ENCODE measurements around the gene GSTM4.

Gene GSTM4

DNA sequence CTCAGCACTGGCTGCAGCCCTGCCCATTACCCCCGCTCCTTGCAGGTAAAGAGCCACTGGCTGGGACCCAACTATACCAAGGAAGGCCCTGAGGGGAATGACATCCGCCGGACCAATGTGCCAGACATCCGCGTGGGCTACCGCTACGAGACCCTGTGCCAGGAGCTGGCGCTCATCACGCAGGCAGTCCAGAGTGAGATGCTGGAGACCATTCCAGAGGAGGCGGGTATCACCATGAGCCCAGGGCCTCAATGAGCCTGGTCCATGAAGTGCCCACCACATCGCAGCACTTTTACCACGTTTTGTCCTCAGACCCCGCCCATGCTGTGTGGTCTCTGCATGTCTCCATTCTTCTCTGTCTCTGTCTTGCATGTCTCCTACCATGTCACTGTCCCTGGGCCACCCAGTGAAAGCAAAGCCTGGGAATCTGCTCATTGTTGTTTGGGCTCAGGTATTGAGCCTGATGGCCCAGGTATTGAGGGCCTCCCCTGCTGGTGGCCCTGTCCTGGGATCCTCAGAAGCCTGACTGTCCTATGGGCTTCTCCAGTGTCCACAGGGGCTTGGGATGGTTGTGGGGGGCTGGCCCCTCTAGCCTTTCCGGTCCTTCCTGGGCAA, 24.9 kb upstream of the GSTM4 start:
- no peak overlapping the region for H3K9ac ChIP-seq (ENCODE audit: low read depth in 1 of 2, low read length in 2 of 2)
- peaks cover 42% of the 10 kb centered on the region in 2 donors for H3K36me3 ChIP-seq (ENCODE audit: control insufficient read depth in 2 of 2, insufficient read depth in 2 of 2, low read length in 2 of 2)
- H3K4me3 ChIP-seq (ENCODE audit: low read length in 2 of 2), result no peak overlapping the region
- H3K9me3 ChIP-seq (ENCODE audit: control insufficient read depth in 2 of 2, low read length in 2 of 2), result no peaks in the 10 kb centered on the region
- H3K4me1 ChIP-seq (ENCODE audit: control insufficient read depth in 2 of 2, insufficient read depth in 2 of 2, low read length in 2 of 2), result peaks cover 8 to 10% of the 10 kb centered on the region in 2 donors
- no peaks in the 10 kb centered on the region for H3K27me3 ChIP-seq (ENCODE audit: control insufficient read depth in 2 of 2, insufficient read depth in 2 of 2, low read length in 2 of 2)
- no peak overlapping the region for H3K27ac ChIP-seq (ENCODE audit: low read depth in 2 of 2, low read length in 2 of 2)

DNA sequence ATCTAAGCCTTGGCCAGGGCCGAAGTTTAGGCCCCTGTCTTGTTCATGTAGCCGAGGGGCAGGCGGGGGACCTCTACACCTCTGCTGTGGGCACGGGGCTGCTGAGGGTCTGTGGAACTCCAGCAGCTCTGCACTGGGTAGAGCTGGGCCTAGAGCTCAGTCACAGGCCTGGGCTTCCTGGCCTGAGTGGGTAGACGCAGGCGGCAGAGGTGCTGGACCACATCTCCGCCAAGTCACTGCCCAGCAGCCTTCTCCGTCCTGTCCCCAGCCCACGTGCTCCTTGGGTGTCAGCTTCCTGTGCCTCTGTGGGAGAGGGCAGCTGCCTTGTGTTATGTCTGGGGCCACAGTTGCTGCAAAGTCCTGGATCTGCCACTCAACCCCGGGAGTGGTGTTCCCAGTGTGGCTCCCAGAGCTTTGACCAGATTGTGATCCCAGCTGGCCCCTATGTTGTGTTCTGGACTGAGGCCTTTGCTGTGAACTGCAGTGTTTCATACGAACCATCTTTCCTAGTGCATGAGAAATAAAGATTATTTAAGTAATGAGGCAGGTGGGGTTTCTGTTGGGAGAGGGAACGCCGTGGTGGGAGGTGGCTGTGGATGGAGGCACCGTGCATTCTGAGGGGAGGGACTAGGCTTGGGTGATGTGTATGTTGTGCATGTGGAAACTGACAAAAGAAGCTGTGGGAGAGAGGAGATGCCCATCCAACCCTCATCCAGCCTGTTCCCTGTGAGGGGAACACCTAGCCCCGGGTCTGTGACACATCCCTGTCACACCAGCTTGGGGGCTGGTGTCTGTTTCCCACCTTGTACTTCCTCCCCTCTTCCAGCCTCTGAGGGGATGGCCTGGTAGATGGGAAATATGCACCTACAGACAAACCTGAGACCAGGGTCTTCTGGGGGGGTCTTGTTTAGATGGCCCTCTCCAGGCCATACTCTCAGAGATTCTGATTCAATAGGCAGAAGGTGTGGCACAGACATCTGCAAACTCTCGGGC, 24.1 kb upstream of the GSTM4 start:
- Histone ChIP-seq H3K9ac (ENCODE audit: low read depth in 1 of 2, low read length in 2 of 2) (no peak overlapping the region), H3K27ac (ENCODE audit: low read depth in 2 of 2, low read length in 2 of 2) (peak overlapping the region in 1 of 2 donors; percentile 13), H3K36me3 (ENCODE audit: control insufficient read depth in 2 of 2, insufficient read depth in 2 of 2, low read length in 2 of 2) (peaks cover 40% of the 10 kb centered on the region in 2 donors), H3K27me3 (ENCODE audit: control insufficient read depth in 2 of 2, insufficient read depth in 2 of 2, low read length in 2 of 2) (no peaks in the 10 kb centered on the region), H3K9me3 (ENCODE audit: control insufficient read depth in 2 of 2, low read length in 2 of 2) (no peaks in the 10 kb centered on the region), H3K4me1 (ENCODE audit: control insufficient read depth in 2 of 2, insufficient read depth in 2 of 2, low read length in 2 of 2) (peaks cover 8 to 10% of the 10 kb centered on the region in 2 donors), H3K4me3 (ENCODE audit: low read length in 2 of 2) (no peak overlapping the region)

- peak overlapping the region; percentile 16 for H3K27ac ChIP-seq (ENCODE audit: low read depth in 2 of 2, low read length in 2 of 2)
- peaks cover 8 to 10% of the 10 kb centered on the region in 2 donors for H3K4me1 ChIP-seq (ENCODE audit: control insufficient read depth in 2 of 2, insufficient read depth in 2 of 2, low read length in 2 of 2)
- peak overlapping the region in 1 of 2 donors; percentile 10 for H3K9ac ChIP-seq (ENCODE audit: low read depth in 1 of 2, low read length in 2 of 2)
- peaks cover 30% of the 10 kb centered on the region in 2 donors for H3K36me3 ChIP-seq (ENCODE audit: control insufficient read depth in 2 of 2, insufficient read depth in 2 of 2, low read length in 2 of 2)
- H3K4me3 ChIP-seq (ENCODE audit: low read length in 2 of 2), result no peak overlapping the region
- no peaks in the 10 kb centered on the region for H3K9me3 ChIP-seq (ENCODE audit: control insufficient read depth in 2 of 2, low read length in 2 of 2)
- no peaks in the 10 kb centered on the region for H3K27me3 ChIP-seq (ENCODE audit: control insufficient read depth in 2 of 2, insufficient read depth in 2 of 2, low read length in 2 of 2)
Observed at GRCh38 chr1:109632671-109633346, 23.1 kb upstream of the GSTM4 start.

DNA sequence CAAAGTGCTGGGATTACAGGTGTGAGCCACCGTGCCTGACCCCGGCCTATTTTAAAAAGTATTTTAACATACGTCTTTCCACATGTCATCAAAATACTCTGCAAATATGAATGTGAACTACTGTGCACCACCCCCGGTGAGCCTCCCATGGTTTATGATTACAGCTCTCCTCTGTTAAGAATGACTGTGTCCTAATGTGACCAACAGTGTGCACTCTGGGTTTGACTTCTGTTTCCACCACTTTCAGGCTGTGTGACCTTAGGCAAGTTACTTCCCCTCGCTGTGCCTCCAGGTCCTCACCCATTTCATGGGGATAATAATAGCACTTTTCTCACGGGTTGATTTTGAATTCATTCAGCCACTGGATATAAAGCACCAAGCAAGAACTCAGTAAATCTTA, 21.6 kb upstream of the GSTM4 start:
- Histone ChIP-seq H3K27ac (ENCODE audit: low read depth in 2 of 2, low read length in 2 of 2) (no peak overlapping the region), H3K9ac (ENCODE audit: low read depth in 1 of 2, low read length in 2 of 2) (no peak overlapping the region), H3K27me3 (ENCODE audit: control insufficient read depth in 2 of 2, insufficient read depth in 2 of 2, low read length in 2 of 2) (no peaks in the 10 kb centered on the region), H3K4me1 (ENCODE audit: control insufficient read depth in 2 of 2, insufficient read depth in 2 of 2, low read length in 2 of 2) (peaks cover 8 to 10% of the 10 kb centered on the region in 2 donors), H3K9me3 (ENCODE audit: control insufficient read depth in 2 of 2, low read length in 2 of 2) (no peaks in the 10 kb centered on the region), H3K4me3 (ENCODE audit: low read length in 2 of 2) (no peak overlapping the region), H3K36me3 (ENCODE audit: control insufficient read depth in 2 of 2, insufficient read depth in 2 of 2, low read length in 2 of 2) (peaks cover 15 to 17% of the 10 kb centered on the region in 2 donors)

- Histone ChIP-seq H3K27me3 (ENCODE audit: control insufficient read depth in 2 of 2, insufficient read depth in 2 of 2, low read length in 2 of 2) (no peaks in the 10 kb centered on the region), H3K4me1 (ENCODE audit: control insufficient read depth in 2 of 2, insufficient read depth in 2 of 2, low read length in 2 of 2) (peaks cover 8 to 10% of the 10 kb centered on the region in 2 donors), H3K9me3 (ENCODE audit: control insufficient read depth in 2 of 2, low read length in 2 of 2) (no peaks in the 10 kb centered on the region), H3K4me3 (ENCODE audit: low read length in 2 of 2) (no peak overlapping the region), H3K36me3 (ENCODE audit: control insufficient read depth in 2 of 2, insufficient read depth in 2 of 2, low read length in 2 of 2) (peaks cover 9 to 14% of the 10 kb centered on the region in 2 donors), H3K9ac (ENCODE audit: low read depth in 1 of 2, low read length in 2 of 2) (no peak overlapping the region), H3K27ac (ENCODE audit: low read depth in 2 of 2, low read length in 2 of 2) (no peak overlapping the region)
Observed at GRCh38 chr1:109634771-109635750, 20.8 kb upstream of the GSTM4 start.

DNA sequence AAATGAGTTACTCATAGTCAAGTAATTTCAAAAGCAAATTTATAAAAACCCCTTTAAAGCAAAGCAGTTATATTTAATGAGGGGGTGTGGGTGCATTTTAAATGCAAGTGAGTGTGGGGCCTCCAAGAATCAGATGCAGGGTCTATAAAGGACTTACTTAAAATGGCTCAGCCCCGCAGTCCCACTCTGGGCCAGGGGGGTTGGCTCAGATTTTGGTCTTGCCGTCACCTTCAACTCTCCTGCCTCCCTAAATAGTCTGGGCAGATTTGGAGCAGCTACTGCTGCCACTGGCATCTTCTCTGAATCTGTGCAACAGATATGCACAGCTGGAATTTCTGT, 20.1 kb upstream of the GSTM4 start:
- peaks cover 8 to 10% of the 10 kb centered on the region in 2 donors for H3K4me1 ChIP-seq (ENCODE audit: control insufficient read depth in 2 of 2, insufficient read depth in 2 of 2, low read length in 2 of 2)
- peaks cover 5 to 11% of the 10 kb centered on the region in 2 donors for H3K36me3 ChIP-seq (ENCODE audit: control insufficient read depth in 2 of 2, insufficient read depth in 2 of 2, low read length in 2 of 2)
- no peaks in the 10 kb centered on the region for H3K27me3 ChIP-seq (ENCODE audit: control insufficient read depth in 2 of 2, insufficient read depth in 2 of 2, low read length in 2 of 2)
- no peaks in the 10 kb centered on the region for H3K9me3 ChIP-seq (ENCODE audit: control insufficient read depth in 2 of 2, low read length in 2 of 2)
- no peak overlapping the region for H3K27ac ChIP-seq (ENCODE audit: low read depth in 2 of 2, low read length in 2 of 2)
- no peak overlapping the region for H3K9ac ChIP-seq (ENCODE audit: low read depth in 1 of 2, low read length in 2 of 2)
- no peak overlapping the region for H3K4me3 ChIP-seq (ENCODE audit: low read length in 2 of 2)

DNA sequence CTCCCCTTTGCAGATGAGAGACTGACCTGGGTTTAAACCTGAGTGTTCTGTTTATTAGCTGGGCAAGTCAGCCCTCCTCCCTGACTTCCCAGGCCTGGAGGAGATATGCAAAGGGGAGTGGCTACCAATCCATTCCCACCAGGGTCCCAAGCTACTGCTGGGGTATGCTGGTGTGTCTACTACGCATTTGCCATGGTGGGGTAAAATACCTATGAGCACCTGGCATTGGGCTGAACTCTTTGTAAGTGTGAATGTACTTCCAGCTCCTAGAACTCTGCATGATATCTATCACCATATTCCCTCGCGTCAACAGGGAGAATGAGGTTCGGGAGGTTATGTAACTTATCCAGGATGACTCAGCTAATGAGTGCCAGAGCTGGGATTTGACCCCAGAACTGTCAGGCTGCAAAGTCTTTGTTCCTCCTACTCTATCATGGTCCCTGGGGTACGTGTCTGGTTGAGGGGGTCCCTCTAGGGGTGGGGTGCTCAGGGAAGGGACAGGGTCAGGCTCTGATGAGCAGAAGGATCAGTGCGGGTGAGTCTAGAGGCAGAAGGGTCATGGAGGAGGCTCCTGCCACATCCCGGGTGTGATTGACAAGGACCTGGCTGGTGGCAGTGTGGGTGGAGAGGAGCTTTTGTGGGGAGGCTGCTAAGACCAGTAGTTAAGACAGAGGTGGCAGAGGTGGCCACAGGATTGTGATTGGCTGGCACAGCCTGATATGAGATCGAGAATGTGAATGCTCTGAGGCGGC, 19.5 kb upstream of the GSTM4 start:
- peaks cover 0 to 6% of the 10 kb centered on the region in 2 donors for H3K36me3 ChIP-seq (ENCODE audit: control insufficient read depth in 2 of 2, insufficient read depth in 2 of 2, low read length in 2 of 2)
- no peak overlapping the region for H3K9ac ChIP-seq (ENCODE audit: low read depth in 1 of 2, low read length in 2 of 2)
- no peak overlapping the region for H3K4me3 ChIP-seq (ENCODE audit: low read length in 2 of 2)
- no peak overlapping the region for H3K27ac ChIP-seq (ENCODE audit: low read depth in 2 of 2, low read length in 2 of 2)
- no peaks in the 10 kb centered on the region for H3K27me3 ChIP-seq (ENCODE audit: control insufficient read depth in 2 of 2, insufficient read depth in 2 of 2, low read length in 2 of 2)
- peaks cover 8 to 10% of the 10 kb centered on the region in 2 donors for H3K4me1 ChIP-seq (ENCODE audit: control insufficient read depth in 2 of 2, insufficient read depth in 2 of 2, low read length in 2 of 2)
- no peaks in the 10 kb centered on the region for H3K9me3 ChIP-seq (ENCODE audit: control insufficient read depth in 2 of 2, low read length in 2 of 2)

DNA sequence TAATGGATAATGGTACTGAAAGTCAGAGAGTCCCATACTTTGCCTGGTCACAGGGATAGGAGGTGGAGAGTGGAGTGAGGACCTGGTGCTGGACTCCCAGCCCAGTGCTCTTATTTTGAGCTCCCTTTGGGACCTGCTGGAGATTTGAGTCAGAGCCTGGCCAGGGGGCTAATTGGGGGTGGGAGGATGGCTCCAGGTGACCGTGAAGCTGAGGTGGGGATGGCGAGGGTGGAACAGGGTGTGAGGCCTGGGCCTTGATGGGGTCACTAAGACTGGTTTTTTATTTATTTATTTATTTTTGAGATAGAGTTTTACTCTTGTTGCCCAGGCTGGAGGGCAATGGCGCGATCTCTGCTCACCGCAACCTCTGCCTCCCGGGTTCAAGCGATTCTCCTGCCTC, 18.5 kb upstream of the GSTM4 start:
- Histone ChIP-seq H3K36me3 (ENCODE audit: control insufficient read depth in 2 of 2, insufficient read depth in 2 of 2, low read length in 2 of 2) (no peaks in the 10 kb centered on the region), H3K27ac (ENCODE audit: low read depth in 2 of 2, low read length in 2 of 2) (no peak overlapping the region), H3K4me1 (ENCODE audit: control insufficient read depth in 2 of 2, insufficient read depth in 2 of 2, low read length in 2 of 2) (peaks cover 6 to 8% of the 10 kb centered on the region in 2 donors), H3K9me3 (ENCODE audit: control insufficient read depth in 2 of 2, low read length in 2 of 2) (no peaks in the 10 kb centered on the region), H3K9ac (ENCODE audit: low read depth in 1 of 2, low read length in 2 of 2) (no peak overlapping the region), H3K27me3 (ENCODE audit: control insufficient read depth in 2 of 2, insufficient read depth in 2 of 2, low read length in 2 of 2) (no peaks in the 10 kb centered on the region), H3K4me3 (ENCODE audit: low read length in 2 of 2) (no peak overlapping the region)

Measured in mucosa of rectum (tissue), 2 donors.